NB4 (cell line): Measurements from ENCODE around the gene ZFAND3.

Source experiments
- CTCF ChIP-seq: IDR thresholded peaks from one replicate; pipeline ENCODE4 v1.5.1; 2012; ENCODE audit warnings: low read depth, low read length
- POLR2A ChIP-seq: IDR thresholded peaks from 2 replicates; pipeline ENCODE4 v1.6.1; 2011; ENCODE audit warnings: mild to moderate bottlenecking; ENCODE audit not compliant: insufficient read length; ENCODE audit errors: extremely low read depth

GRCh38 chr6:37882724-37883413, 63.3 kb downstream of the ZFAND3 start:
- TF ChIP-seq CTCF = no peak
- TF ChIP-seq POLR2A = no peak
